ENCODE measurements around the gene ANKRD28. TPM values are rescaled to one million over a fixed set of nuclear protein-coding genes. Genes with fewer than 3 reads are reported as not detected.
A peak's percentile ranks its signal among the peaks of the same experiment; 100 is the strongest.

ANKRD28 gene
- total RNA-seq, 4 donors from 2014 or later, result 20.0 to 86.8 (median 37.6) TPM

DNA sequence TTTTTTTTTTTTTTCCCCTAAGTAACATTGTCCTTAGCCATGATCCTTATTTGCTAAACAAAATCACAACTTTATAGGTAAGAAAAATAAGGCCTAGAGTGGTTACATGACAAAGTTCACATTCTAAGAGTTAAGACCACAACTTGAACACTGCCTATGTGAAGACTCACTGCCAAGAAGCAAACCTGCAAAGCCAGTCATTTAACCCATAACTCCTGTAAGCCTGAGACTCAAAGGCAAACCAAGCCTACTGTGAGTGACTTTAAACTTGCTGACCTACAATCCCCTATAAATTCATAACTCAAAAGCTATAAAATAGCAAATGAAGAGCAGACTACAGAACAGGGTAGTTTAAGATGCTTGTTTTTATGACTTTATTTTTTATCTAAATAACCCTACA, 12.9 kb upstream of the ANKRD28 start:
- TF ChIP-seq, protein P1, sequence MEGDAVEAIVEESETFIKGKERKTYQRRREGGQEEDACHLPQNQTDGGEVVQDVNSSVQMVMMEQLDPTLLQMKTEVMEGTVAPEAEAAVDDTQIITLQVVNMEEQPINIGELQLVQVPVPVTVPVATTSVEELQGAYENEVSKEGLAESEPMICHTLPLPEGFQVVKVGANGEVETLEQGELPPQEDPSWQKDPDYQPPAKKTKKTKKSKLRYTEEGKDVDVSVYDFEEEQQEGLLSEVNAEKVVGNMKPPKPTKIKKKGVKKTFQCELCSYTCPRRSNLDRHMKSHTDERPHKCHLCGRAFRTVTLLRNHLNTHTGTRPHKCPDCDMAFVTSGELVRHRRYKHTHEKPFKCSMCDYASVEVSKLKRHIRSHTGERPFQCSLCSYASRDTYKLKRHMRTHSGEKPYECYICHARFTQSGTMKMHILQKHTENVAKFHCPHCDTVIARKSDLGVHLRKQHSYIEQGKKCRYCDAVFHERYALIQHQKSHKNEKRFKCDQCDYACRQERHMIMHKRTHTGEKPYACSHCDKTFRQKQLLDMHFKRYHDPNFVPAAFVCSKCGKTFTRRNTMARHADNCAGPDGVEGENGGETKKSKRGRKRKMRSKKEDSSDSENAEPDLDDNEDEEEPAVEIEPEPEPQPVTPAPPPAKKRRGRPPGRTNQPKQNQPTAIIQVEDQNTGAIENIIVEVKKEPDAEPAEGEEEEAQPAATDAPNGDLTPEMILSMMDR (IDR thresholded peaks at IDR 0.05), result no peak
- TF ChIP-seq POLR2A (IDR thresholded peaks at IDR 0.05), result no peak
- Histone ChIP-seq H3K4me3 (no peak overlapping the region), H3K9me3 (no peaks in the 10 kb centered on the region), H3K27me3 (no peaks in the 10 kb centered on the region), H3K27ac (peak overlapping the region in 1 of 2 donors; percentile 50), H3K4me1 (peaks cover 0 to 4% of the 10 kb centered on the region in 2 donors), H3K36me3 (no peaks in the 10 kb centered on the region)
- intact Hi-C loops (cut with DNase I; ENCODE audit: low total_unique reads), result no loop called here
- no peak for DNase-seq

DNA sequence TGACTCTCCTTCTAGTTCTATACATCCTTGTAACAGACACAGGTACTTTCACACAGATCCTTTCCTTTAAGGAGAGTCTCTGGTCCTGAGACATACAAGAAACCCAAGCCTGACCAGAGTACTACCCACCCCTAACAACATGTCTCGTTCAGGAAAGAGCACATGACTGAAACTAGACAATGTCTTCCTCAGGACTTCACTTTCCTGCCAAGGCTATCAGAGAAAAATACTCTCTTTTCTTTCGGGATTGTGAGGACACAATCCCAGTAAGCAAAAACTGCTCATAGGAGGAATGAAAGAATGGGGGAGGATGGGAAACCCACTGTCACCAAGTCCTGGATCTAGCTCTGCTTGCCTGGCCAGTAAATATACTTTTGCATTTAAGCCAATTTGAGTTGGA, 11.5 kb upstream of the ANKRD28 start:
- no peak for TF ChIP-seq POLR2A (IDR thresholded peaks at IDR 0.05)
- TF ChIP-seq, protein P1 (IDR thresholded peaks at IDR 0.05), result no peak
- Histone ChIP-seq H3K27me3 (no peaks in the 10 kb centered on the region), H3K4me1 (peaks cover 0 to 5% of the 10 kb centered on the region in 2 donors), H3K36me3 (no peaks in the 10 kb centered on the region), H3K9me3 (no peaks in the 10 kb centered on the region), H3K27ac (no peak overlapping the region), H3K4me3 (no peak overlapping the region)
- no peak for DNase-seq
- intact Hi-C loops (cut with DNase I; ENCODE audit: low total_unique reads), result no loop called here

DNA sequence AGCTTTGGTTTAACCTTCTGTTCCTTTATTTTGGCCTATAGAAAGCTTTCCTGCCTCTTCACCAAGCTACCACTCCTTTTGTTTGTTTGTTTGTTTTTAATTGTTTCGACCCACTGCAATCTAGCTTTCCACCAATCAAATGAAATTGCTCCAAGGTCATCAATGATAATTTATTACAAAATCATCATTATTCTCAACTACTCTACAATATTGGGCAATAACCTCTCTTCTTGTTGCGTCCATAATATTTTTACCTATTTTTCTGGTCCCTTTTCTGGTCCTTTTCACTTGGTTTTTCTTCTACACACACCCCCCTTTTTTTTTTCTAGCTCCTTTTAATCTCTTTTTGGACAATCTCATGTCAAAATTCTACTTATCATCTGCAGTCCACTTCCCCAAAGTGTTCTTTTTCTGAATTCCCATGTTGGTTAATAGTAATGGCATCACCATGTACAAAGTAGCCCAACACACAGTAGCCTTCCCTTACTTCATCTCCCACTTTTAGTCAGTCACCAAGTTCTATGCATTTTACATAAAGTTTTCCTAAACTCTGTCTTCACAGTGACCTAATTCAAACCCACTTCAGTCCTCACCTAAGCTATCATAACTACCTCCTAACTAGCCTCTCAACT, 11.0 kb upstream of the ANKRD28 start:
- DNase-seq, result no peak
- H3K36me3 ChIP-seq, result no peaks in the 10 kb centered on the region
- H3K27me3 ChIP-seq, result no peaks in the 10 kb centered on the region
- H3K27ac ChIP-seq, result no peak overlapping the region
- no peak overlapping the region for H3K4me3 ChIP-seq
- intact Hi-C loops (cut with DNase I; ENCODE audit: low total_unique reads), result no loop called here
- TF ChIP-seq POLR2A (IDR thresholded peaks at IDR 0.05), result no peak
- TF ChIP-seq, protein P1 (IDR thresholded peaks at IDR 0.05), result no peak
- peaks cover 0 to 5% of the 10 kb centered on the region in 2 donors for H3K4me1 ChIP-seq
- no peaks in the 10 kb centered on the region for H3K9me3 ChIP-seq

GRCh38 chr3:15805756-15806266, 8.0 kb upstream of the ANKRD28 start:
- DNase-seq, result no peak
- Histone ChIP-seq H3K27ac (peak overlapping the region in 1 of 2 donors; percentile 20), H3K27me3 (no peaks in the 10 kb centered on the region), H3K4me1 (peaks cover 0 to 5% of the 10 kb centered on the region in 2 donors), H3K9me3 (no peaks in the 10 kb centered on the region), H3K4me3 (no peak overlapping the region), H3K36me3 (no peaks in the 10 kb centered on the region)
- intact Hi-C loops (cut with DNase I; ENCODE audit: low total_unique reads), result no loop called here
- no peak for TF ChIP-seq POLR2A (IDR thresholded peaks at IDR 0.05)
- TF ChIP-seq, protein P1 (IDR thresholded peaks at IDR 0.05), result no peak

DNA sequence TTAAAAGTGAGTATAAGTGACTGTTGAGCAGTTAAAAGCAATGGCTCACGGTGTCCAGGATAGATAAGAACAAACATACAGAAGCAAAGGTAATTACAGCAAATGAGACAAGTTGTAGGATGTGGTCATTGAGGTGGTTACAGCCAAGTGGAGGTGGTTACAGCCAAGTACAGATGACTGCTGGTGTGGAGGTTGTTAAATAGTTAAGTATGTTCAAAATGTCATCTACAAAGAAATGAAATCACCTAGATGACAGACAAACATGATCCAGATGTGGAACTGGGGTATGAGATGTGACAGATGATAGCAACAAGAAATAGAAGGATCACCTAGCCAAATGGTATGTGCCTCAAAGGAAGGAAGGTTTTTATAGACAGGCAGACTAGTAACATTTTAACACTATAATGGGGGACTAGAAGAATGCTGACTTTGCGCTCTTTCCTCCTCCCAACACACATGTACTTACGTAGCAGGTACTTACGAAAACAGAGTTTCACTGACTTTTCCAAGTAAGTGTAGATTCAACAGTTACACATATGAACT, 6.8 kb upstream of the ANKRD28 start:
- DNase-seq, result no peak
- intact Hi-C loops (cut with DNase I; ENCODE audit: low total_unique reads), result no loop called here
- Histone ChIP-seq H3K27ac (no peak overlapping the region), H3K4me1 (peaks cover 0 to 5% of the 10 kb centered on the region in 2 donors), H3K27me3 (no peaks in the 10 kb centered on the region), H3K36me3 (no peaks in the 10 kb centered on the region), H3K4me3 (no peak overlapping the region), H3K9me3 (no peaks in the 10 kb centered on the region)
- TF ChIP-seq, protein P1 (IDR thresholded peaks at IDR 0.05), result no peak
- no peak for TF ChIP-seq POLR2A (IDR thresholded peaks at IDR 0.05)

All from uterus (tissue), 4 donors.